ENCODE measurements around the gene FTO. TPM values are rescaled to one million over a fixed set of nuclear protein-coding genes. Genes with fewer than 3 reads are reported as not detected.

FTO gene
- total and polyA plus RNA-seq, 2 of the 13 experiments (the other 11 are each of a cell fraction or from before 2014, with no cell fraction given): 41.6 to 55.8 TPM

GRCh38 chr16:54171626-54172537 lies 467.9 kb downstream of the FTO start (continued):
- TF ChIP-seq CREBL2 (CRISPR knock-in tag; IDR thresholded peaks at IDR 0.05; ENCODE audit: borderline replicate concordance) (no peak), GABPB1 (CRISPR knock-in tag; IDR thresholded peaks at IDR 0.05) (no peak), FLYWCH1 (CRISPR knock-in tag; IDR thresholded peaks at IDR 0.05) (no peak), RAD21 (CRISPR knock-in tag; IDR thresholded peaks at IDR 0.05) (no peak), SAFB2 (CRISPR knock-in tag; IDR thresholded peaks at IDR 0.05; ENCODE audit: borderline replicate concordance, low read depth) (no peak), ARHGAP35 (CRISPR knock-in tag; IDR thresholded peaks at IDR 0.05; ENCODE audit: borderline replicate concordance) (no peak), ZNF282 (IDR thresholded peaks at IDR 0.05; ENCODE audit: partially characterized antibody) (no peak), ZBTB49 (CRISPR knock-in tag; IDR thresholded peaks at IDR 0.05; ENCODE audit: borderline replicate concordance) (no peak), ZNF414 (CRISPR knock-in tag; IDR thresholded peaks at IDR 0.05) (no peak), YY1 (IDR thresholded peaks at IDR 0.05; ENCODE audit: insufficient read depth, insufficient replicate concordance, low read depth, low read length) (no peak), EP300 (IDR thresholded peaks at IDR 0.05; ENCODE audit: low read depth in 2 of 2, low read length in 2 of 2) (0 out of 4 replicates have a peak, but pooled peaks of 1 of the 2 experiments have one; percentile 18), EP300 (CRISPR knock-in tag; IDR thresholded peaks at IDR 0.05; ENCODE audit: borderline replicate concordance) (no peak), ZNF333 (CRISPR knock-in tag; IDR thresholded peaks at IDR 0.05; ENCODE audit: borderline replicate concordance) (no peak), GLI4 (CRISPR knock-in tag; IDR thresholded peaks at IDR 0.05; ENCODE audit: borderline replicate concordance) (no peak), FUBP1 (CRISPR knock-in tag; IDR thresholded peaks at IDR 0.05; ENCODE audit: borderline replicate concordance) (no peak), ISL2 (CRISPR knock-in tag; IDR thresholded peaks at IDR 0.05) (no peak), MTF2 (CRISPR knock-in tag; IDR thresholded peaks at IDR 0.05; ENCODE audit: borderline replicate concordance) (no peak), ZNF800 (CRISPR knock-in tag; IDR thresholded peaks at IDR 0.05) (no peak), ZNF552 (CRISPR knock-in tag; IDR thresholded peaks at IDR 0.05; ENCODE audit: borderline replicate concordance) (no peak)
